ENCODE data around the gene PLXNC1. TPM values are rescaled to one million over a fixed set of nuclear protein-coding genes. Genes with fewer than 3 reads are reported as not detected.

The PLXNC1 gene
- total and polyA plus RNA-seq, 9 of the 15 experiments (the other 6 are each of a cell fraction or from before 2014, with no cell fraction given), result 0.08 to 0.87 (median 0.28) TPM

DNA sequence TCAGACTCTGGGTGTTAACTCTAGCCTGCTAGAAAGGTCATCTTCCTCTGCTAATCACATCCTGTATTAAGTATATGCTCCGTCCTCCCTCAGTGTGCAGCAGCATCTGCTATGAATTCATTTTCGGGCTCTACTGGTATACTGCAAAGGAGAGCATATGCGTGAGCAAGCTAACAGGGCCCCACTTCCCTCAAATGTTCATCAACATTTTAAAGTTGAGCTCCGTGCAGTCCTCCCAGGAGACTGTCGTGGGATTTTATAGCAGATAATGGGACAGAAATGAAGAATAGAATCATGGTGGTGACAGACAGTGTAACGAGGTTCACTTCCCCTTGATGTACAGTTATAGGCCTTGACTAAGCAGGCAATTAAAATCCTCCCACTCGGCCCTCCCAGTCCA is 131.7 kb downstream of the PLXNC1 start:
- WGBS (ENCODE audit: insufficient coverage, low coverage, missing lambda C conversion rate), result 20% methylated on average over 7 of the region's 7 CpGs
- POLR2A ChIA-PET, result no interaction called here
- CTCF ChIA-PET (ENCODE audit: low intra/inter-chr PET ratio), result no interaction called here
- no peak for TF ChIP-seq CREBBP (IDR thresholded peaks at IDR 0.05; ENCODE audit: low read depth, low read length)
- TF ChIP-seq ESRRB (CRISPR knock-in tag; IDR thresholded peaks at IDR 0.05; ENCODE audit: borderline replicate concordance), result no peak
- TF ChIP-seq SAFB (IDR thresholded peaks at IDR 0.05; ENCODE audit: borderline replicate concordance, low read depth, low read length), result no peak
- TF ChIP-seq, protein P1, sequence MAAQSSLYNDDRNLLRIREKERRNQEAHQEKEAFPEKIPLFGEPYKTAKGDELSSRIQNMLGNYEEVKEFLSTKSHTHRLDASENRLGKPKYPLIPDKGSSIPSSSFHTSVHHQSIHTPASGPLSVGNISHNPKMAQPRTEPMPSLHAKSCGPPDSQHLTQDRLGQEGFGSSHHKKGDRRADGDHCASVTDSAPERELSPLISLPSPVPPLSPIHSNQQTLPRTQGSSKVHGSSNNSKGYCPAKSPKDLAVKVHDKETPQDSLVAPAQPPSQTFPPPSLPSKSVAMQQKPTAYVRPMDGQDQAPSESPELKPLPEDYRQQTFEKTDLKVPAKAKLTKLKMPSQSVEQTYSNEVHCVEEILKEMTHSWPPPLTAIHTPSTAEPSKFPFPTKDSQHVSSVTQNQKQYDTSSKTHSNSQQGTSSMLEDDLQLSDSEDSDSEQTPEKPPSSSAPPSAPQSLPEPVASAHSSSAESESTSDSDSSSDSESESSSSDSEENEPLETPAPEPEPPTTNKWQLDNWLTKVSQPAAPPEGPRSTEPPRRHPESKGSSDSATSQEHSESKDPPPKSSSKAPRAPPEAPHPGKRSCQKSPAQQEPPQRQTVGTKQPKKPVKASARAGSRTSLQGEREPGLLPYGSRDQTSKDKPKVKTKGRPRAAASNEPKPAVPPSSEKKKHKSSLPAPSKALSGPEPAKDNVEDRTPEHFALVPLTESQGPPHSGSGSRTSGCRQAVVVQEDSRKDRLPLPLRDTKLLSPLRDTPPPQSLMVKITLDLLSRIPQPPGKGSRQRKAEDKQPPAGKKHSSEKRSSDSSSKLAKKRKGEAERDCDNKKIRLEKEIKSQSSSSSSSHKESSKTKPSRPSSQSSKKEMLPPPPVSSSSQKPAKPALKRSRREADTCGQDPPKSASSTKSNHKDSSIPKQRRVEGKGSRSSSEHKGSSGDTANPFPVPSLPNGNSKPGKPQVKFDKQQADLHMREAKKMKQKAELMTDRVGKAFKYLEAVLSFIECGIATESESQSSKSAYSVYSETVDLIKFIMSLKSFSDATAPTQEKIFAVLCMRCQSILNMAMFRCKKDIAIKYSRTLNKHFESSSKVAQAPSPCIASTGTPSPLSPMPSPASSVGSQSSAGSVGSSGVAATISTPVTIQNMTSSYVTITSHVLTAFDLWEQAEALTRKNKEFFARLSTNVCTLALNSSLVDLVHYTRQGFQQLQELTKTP (IDR thresholded peaks at IDR 0.05; ENCODE audit: low read depth in 1 of 2, partially characterized antibody in 2 of 2), result no peak
- TF ChIP-seq MYBL2 (IDR thresholded peaks at IDR 0.05; ENCODE audit: low read depth), result no peak
- no peak for TF ChIP-seq MYBL2 (CRISPR knock-in tag; IDR thresholded peaks at IDR 0.05; ENCODE audit: borderline replicate concordance)
- TF ChIP-seq HOMEZ (CRISPR knock-in tag; IDR thresholded peaks at IDR 0.05), result no peak
- TF ChIP-seq, protein P2, sequence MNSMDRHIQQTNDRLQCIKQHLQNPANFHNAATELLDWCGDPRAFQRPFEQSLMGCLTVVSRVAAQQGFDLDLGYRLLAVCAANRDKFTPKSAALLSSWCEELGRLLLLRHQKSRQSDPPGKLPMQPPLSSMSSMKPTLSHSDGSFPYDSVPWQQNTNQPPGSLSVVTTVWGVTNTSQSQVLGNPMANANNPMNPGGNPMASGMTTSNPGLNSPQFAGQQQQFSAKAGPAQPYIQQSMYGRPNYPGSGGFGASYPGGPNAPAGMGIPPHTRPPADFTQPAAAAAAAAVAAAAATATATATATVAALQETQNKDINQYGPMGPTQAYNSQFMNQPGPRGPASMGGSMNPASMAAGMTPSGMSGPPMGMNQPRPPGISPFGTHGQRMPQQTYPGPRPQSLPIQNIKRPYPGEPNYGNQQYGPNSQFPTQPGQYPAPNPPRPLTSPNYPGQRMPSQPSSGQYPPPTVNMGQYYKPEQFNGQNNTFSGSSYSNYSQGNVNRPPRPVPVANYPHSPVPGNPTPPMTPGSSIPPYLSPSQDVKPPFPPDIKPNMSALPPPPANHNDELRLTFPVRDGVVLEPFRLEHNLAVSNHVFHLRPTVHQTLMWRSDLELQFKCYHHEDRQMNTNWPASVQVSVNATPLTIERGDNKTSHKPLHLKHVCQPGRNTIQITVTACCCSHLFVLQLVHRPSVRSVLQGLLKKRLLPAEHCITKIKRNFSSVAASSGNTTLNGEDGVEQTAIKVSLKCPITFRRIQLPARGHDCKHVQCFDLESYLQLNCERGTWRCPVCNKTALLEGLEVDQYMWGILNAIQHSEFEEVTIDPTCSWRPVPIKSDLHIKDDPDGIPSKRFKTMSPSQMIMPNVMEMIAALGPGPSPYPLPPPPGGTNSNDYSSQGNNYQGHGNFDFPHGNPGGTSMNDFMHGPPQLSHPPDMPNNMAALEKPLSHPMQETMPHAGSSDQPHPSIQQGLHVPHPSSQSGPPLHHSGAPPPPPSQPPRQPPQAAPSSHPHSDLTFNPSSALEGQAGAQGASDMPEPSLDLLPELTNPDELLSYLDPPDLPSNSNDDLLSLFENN (IDR thresholded peaks at IDR 0.05; ENCODE audit: low read depth in 2 of 2, low read length in 2 of 2), result no peak
- no peak for TF ChIP-seq MBD2 (IDR thresholded peaks at IDR 0.05; ENCODE audit: borderline replicate concordance, low read depth)
- no peak for TF ChIP-seq FIP1L1 (IDR thresholded peaks at IDR 0.05; ENCODE audit: low read depth, low read length, poor library complexity, severe bottlenecking)
- TF ChIP-seq ZNF146 (CRISPR knock-in tag; IDR thresholded peaks at IDR 0.05; ENCODE audit: unreplicated experiment), result no peak
- TF ChIP-seq NUFIP1 (IDR thresholded peaks at IDR 0.05; ENCODE audit: partially characterized antibody), result no peak

More for the DNA sequence above, 131.7 kb downstream of the PLXNC1 start:
- ATAC-seq (no peak), DNase-seq (ENCODE audit: extremely low read depth in 1 of 4, low spot score in 3 of 4) (no peak), FAIRE-seq (no peak)
- in situ Hi-C loops (cut with MboI), result no loop called here
- Histone ChIP-seq H2AFZ (ENCODE audit: low read depth, low read length) (no peak overlapping the region), H3K4me2 (ENCODE audit: insufficient read depth, low read length) (no peak overlapping the region), H3K27me3 (ENCODE audit: control insufficient read depth in 2 of 2, insufficient read depth in 2 of 2, low read length in 2 of 2) (peaks cover 0 to 19% of the 10 kb centered on the region in 2 experiments; a peak in 2 of 5 replicates), H3K9ac (ENCODE audit: insufficient read depth in 1 of 2, low read depth in 2 of 2, low read length in 2 of 2) (no peak overlapping the region), H3K9me1 (ENCODE audit: control insufficient read depth, insufficient read depth, low read length) (no peaks in the 10 kb centered on the region), H3K36me3 (ENCODE audit: control insufficient read depth, insufficient read depth, low read length) (no peaks in the 10 kb centered on the region), H3K4me3 (no peak overlapping the region), H3K27ac (ENCODE audit: extremely low read depth, low read depth, low read length) (no peak overlapping the region), H3K9me3 (replicated peaks; ENCODE audit: control insufficient read depth, insufficient read depth, low read depth, low read length) (no peaks in the 10 kb centered on the region), H3K79me2 (ENCODE audit: control insufficient read depth, insufficient read depth, low read length) (no peaks in the 10 kb centered on the region), H4K20me1 (replicated peaks; ENCODE audit: control insufficient read depth, insufficient read depth, low read length) (no peaks in the 10 kb centered on the region; the same call in 1 of the 2 replicates), H3K4me1 (replicated peaks in 1 of 2; ENCODE audit: control insufficient read depth in 2 of 2, insufficient read depth in 2 of 2, low read length in 2 of 2) (peaks cover 4 to 6% of the 10 kb centered on the region in 2 experiments; a peak in 3 of 5 replicates)
- BruUV-seq (replicated peaks), result no TSS peak
- intact Hi-C loops (cut with micrococcal nuclease), result no loop called here

Data from K562 (cell line).